ENCODE results near the gene ZNF254. TPM values are rescaled to one million over a fixed set of nuclear protein-coding genes. Genes with fewer than 3 reads are reported as not detected.

The ZNF254 gene
- total RNA-seq, 1 experiment from 2014 or later = 26.6 TPM

DNA sequence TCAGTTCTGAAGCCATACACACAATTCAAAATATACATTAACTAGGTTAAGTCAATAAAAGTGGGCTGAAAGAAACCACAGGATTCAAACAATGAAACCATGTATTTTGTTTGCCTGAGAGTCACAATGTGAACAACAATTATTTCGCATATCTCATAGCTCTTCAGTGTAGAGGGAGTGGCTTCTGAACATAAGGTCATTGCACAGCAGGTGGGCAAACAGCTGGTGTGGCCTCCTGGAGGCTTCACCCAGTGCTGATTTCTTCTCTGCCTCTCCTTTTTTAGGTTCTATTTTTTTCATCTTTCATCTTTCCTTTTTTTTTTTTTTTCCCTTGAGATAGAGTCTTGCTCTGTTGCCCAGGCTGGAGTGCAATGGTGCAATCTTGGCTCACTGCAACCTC, 40.4 kb upstream of the ZNF254 start:
- no peaks in the 10 kb centered on the region; a peak in 1 of 5 replicates for H3K9me3 Mint-ChIP-seq
- H4K20me1 ChIP-seq (ENCODE audit: control insufficient read depth, insufficient read depth, insufficient read length) = no peaks in the 10 kb centered on the region
- H2BK5ac ChIP-seq (ENCODE audit: insufficient read length, low read length) = no peak overlapping the region
- no peak overlapping the region for H4K8ac ChIP-seq (replicated peaks; ENCODE audit: insufficient read length, low read depth, low read length)
- no peak overlapping the region for H4K5ac ChIP-seq (ENCODE audit: insufficient read length, low read depth, low read length)
- H3K23ac ChIP-seq (ENCODE audit: insufficient read length, low read depth, low read length) = no peak overlapping the region
- H2BK12ac ChIP-seq (ENCODE audit: insufficient read length, low read depth, low read length) = no peak overlapping the region
- no peak overlapping the region for H2BK20ac ChIP-seq (ENCODE audit: low read depth, low read length, poor library complexity, severe bottlenecking)
- no peak overlapping the region for H2AK5ac ChIP-seq (ENCODE audit: insufficient read length, low read length)
- H3K27ac Mint-ChIP-seq = no peak overlapping the region
- H3K79me2 ChIP-seq (ENCODE audit: insufficient read depth, low read length) = no peaks in the 10 kb centered on the region; the same call in 1 of the 2 replicates
- H3K56ac ChIP-seq (ENCODE audit: insufficient read length, low read depth, low read length) = no peak overlapping the region
- H3K14ac ChIP-seq (ENCODE audit: insufficient read depth, low read length) = no peak overlapping the region
- peaks cover 0 to 8% of the 10 kb centered on the region in 2 experiments; a peak in 2 of 4 replicates for H3K4me1 Mint-ChIP-seq
- H3K9ac ChIP-seq (ENCODE audit: extremely low read depth, insufficient read length, low read length) = no peak overlapping the region
- no peak overlapping the region for H3K27ac ChIP-seq (ENCODE audit: insufficient read length, low read depth, low read length)
- no peaks in the 10 kb centered on the region for H3K23me2 ChIP-seq (ENCODE audit: insufficient read length, low read depth, low read length, poor library complexity, severe bottlenecking)
- H4K91ac ChIP-seq (ENCODE audit: insufficient read length, low read depth, low read length) = no peak overlapping the region
- no peak for DNase-seq
- H3K18ac ChIP-seq (ENCODE audit: insufficient read length, low read depth, low read length) = no peak overlapping the region
- no peaks in the 10 kb centered on the region for H3K4me1 ChIP-seq (ENCODE audit: insufficient read depth, low read length)
- H3K27me3 Mint-ChIP-seq (ENCODE audit: low read depth) = no peaks in the 10 kb centered on the region
- TF ChIP-seq, protein P1, sequence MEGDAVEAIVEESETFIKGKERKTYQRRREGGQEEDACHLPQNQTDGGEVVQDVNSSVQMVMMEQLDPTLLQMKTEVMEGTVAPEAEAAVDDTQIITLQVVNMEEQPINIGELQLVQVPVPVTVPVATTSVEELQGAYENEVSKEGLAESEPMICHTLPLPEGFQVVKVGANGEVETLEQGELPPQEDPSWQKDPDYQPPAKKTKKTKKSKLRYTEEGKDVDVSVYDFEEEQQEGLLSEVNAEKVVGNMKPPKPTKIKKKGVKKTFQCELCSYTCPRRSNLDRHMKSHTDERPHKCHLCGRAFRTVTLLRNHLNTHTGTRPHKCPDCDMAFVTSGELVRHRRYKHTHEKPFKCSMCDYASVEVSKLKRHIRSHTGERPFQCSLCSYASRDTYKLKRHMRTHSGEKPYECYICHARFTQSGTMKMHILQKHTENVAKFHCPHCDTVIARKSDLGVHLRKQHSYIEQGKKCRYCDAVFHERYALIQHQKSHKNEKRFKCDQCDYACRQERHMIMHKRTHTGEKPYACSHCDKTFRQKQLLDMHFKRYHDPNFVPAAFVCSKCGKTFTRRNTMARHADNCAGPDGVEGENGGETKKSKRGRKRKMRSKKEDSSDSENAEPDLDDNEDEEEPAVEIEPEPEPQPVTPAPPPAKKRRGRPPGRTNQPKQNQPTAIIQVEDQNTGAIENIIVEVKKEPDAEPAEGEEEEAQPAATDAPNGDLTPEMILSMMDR (conservative IDR thresholded peaks at IDR 0.05) = no peak
- H3K36me3 Mint-ChIP-seq (ENCODE audit: insufficient read depth in 1 of 3, low read depth in 3 of 3) = peaks cover 63 to 84% (median 81%) of the 10 kb centered on the region in 3 experiments
- H3K79me1 ChIP-seq (ENCODE audit: insufficient read depth, low read depth, low read length, poor library complexity, severe bottlenecking) = peaks cover 5% of the 10 kb centered on the region
- H3K4me2 ChIP-seq (ENCODE audit: insufficient read depth, insufficient read length, low read length) = no peak overlapping the region
- no peak overlapping the region for H2BK120ac ChIP-seq (ENCODE audit: low read depth, low read length, poor library complexity, severe bottlenecking)
- no peaks in the 10 kb centered on the region for H3K9me3 ChIP-seq (ENCODE audit: control insufficient read depth, low read depth, low read length)
- H2AFZ ChIP-seq (ENCODE audit: low read length) = no peak overlapping the region
- WGBS (ENCODE audit: extremely low coverage, insufficient read length, low lambda C conversion rate) = no CpG with 5 or more reads among the region's 1 CpG
- no peak overlapping the region for H3K4ac ChIP-seq (ENCODE audit: low read depth, low read length)
- H3T11ph ChIP-seq (ENCODE audit: low read length) = no peak overlapping the region
- H3K4me3 Mint-ChIP-seq = no peak overlapping the region
- H2BK15ac ChIP-seq (ENCODE audit: low read depth, low read length) = no peak overlapping the region
- H3K27me3 ChIP-seq (ENCODE audit: insufficient read depth, low read length) = no peaks in the 10 kb centered on the region

Data from H9 (cell line).